Endothelial cell (in vitro differentiated cells): ENCODE data around the gene DNAL4. TPM values are rescaled to one million over a fixed set of nuclear protein-coding genes. Genes with fewer than 3 reads are reported as not detected.

ENCODE experiments used
- DNase-seq: peaks from one replicate; pipeline ENCODE4 v3.0.0; 2021; ENCODE audit warnings: low spot score
- H3K27ac Mint-ChIP-seq: one replicate; pipeline ENCODE4 v1.8.0; 2021; ENCODE audit warnings: mixed read lengths, inconsistent platforms; ENCODE audit not compliant: unreplicated experiment
- H3K27me3 Mint-ChIP-seq: one replicate; pipeline ENCODE4 v1.8.0; 2021; ENCODE audit warnings: mild to moderate bottlenecking, moderate library complexity, mixed read lengths, inconsistent platforms; ENCODE audit not compliant: unreplicated experiment
- H3K36me3 Mint-ChIP-seq: one replicate; pipeline ENCODE4 v1.8.0; 2021; ENCODE audit warnings: mild to moderate bottlenecking, low read depth, mixed read lengths, inconsistent platforms; ENCODE audit not compliant: unreplicated experiment
- H3K4me1 Mint-ChIP-seq: one replicate; pipeline ENCODE4 v1.8.0; 2021; ENCODE audit warnings: mild to moderate bottlenecking, mixed read lengths, inconsistent platforms; ENCODE audit not compliant: unreplicated experiment
- H3K4me3 Mint-ChIP-seq: one replicate; pipeline ENCODE4 v1.8.0; 2021; ENCODE audit warnings: mild to moderate bottlenecking, mixed read lengths, inconsistent platforms; ENCODE audit not compliant: unreplicated experiment
- H3K9me3 Mint-ChIP-seq: one replicate; pipeline ENCODE4 v1.8.0; 2021; ENCODE audit warnings: mixed read lengths, inconsistent platforms; ENCODE audit not compliant: unreplicated experiment
- CTCF ChIP-seq: fragments of 200-600 bp; sonication (generic); IDR thresholded peaks from one replicate; pipeline ENCODE4 v1.5.0; 2021; ENCODE audit warnings: antibody characterized with exemption; ENCODE audit not compliant: unreplicated experiment
- total RNA-seq: library from RNA; stranded (reverse); fragmentation: NEBNext Ultra II Directional; extraction: Animal tissue kit (Norgen Biotek cat#: 25700); gene quantifications from one replicate; pipeline ENCODE4 v1.2.1, GENCODE V29; 2021; ENCODE audit not compliant: unreplicated experiment

The DNAL4 gene
- total RNA-seq, 1 donor from 2014 or later, result 20.2 TPM

- Mint-ChIP-seq H3K27ac (no peak overlapping the region), H3K4me3 (no peak overlapping the region), H3K36me3 (peaks cover 48% of the 10 kb centered on the region), H3K27me3 (peaks cover 9% of the 10 kb centered on the region), H3K9me3 (no peaks in the 10 kb centered on the region), H3K4me1 (peaks cover 23% of the 10 kb centered on the region)
- TF ChIP-seq CTCF, result peak; percentile 77
- DNase-seq, result peak; percentile 51
Measured at GRCh38 chr22:38733329-38733723, 60.6 kb downstream of the DNAL4 start.

DNA sequence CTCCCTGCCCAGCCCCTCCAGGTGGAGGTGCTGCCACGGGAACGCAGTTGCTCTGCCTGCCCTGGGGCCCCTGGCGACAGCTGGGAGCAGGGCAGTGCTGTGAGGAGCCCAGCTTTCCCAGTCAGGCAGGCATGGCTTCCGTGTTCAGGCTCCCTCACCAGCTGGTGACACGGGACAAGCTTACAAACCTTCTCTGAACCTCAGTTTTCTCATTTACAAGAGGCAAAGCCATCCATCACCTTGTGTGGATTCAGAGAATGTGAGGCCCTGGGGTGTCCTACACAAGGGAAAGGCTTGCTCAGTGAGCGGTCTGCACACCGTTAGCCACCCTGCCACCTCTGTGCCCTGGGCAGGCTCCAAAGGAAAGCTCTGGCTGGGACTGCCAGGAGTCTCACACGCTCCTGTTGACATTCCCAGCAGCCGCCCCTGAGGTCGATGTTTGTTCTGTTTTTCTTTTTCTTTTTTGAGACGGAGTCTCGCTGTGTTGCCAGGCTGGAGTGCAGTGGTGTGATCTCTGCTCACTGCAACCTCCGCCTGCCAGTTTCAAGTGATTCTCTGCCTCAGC is 61.6 kb downstream of the DNAL4 start:
- Mint-ChIP-seq H3K27ac (no peak overlapping the region), H3K4me1 (peaks cover 16% of the 10 kb centered on the region), H3K27me3 (peaks cover 10% of the 10 kb centered on the region), H3K9me3 (no peaks in the 10 kb centered on the region), H3K4me3 (no peak overlapping the region), H3K36me3 (peaks cover 43% of the 10 kb centered on the region)
- no peak for DNase-seq
- TF ChIP-seq CTCF, result no peak

DNA sequence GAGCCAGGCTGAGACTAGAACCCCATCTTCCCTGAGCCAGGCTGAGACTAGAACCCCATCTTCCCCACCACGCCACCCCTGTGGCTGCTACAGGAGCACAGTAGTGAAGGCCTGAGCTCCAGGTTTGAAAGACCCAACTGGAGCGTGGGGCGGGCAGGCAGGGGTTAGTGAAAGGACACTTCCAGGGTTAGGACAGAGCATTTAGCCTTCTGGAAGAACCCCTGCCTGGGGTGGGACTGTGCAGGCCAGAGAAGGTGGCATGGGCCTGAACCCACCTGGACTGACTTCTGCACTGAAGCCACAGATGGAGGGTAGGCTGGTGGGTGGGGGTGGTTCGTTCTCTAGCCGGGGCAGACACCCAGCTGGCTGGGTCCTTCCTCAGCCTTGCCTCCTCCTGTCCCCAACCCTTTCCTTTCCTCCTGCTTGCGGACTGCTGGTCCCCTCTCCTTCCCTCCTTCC is 62.2 kb downstream of the DNAL4 start:
- DNase-seq, result no peak
- Mint-ChIP-seq H3K4me1 (peaks cover 10% of the 10 kb centered on the region), H3K27me3 (peaks cover 10% of the 10 kb centered on the region), H3K4me3 (no peak overlapping the region), H3K36me3 (peaks cover 43% of the 10 kb centered on the region), H3K9me3 (no peaks in the 10 kb centered on the region), H3K27ac (no peak overlapping the region)
- TF ChIP-seq CTCF, result no peak

- Mint-ChIP-seq H3K9me3 (no peaks in the 10 kb centered on the region), H3K4me3 (peak overlapping the region; percentile 34), H3K36me3 (peaks cover 47% of the 10 kb centered on the region), H3K27me3 (peaks cover 10% of the 10 kb centered on the region), H3K27ac (no peak overlapping the region), H3K4me1 (peaks cover 9% of the 10 kb centered on the region)
- no peak for TF ChIP-seq CTCF
- no peak for DNase-seq
Measured at GRCh38 chr22:38730411-38730871, 63.5 kb downstream of the DNAL4 start.

DNA sequence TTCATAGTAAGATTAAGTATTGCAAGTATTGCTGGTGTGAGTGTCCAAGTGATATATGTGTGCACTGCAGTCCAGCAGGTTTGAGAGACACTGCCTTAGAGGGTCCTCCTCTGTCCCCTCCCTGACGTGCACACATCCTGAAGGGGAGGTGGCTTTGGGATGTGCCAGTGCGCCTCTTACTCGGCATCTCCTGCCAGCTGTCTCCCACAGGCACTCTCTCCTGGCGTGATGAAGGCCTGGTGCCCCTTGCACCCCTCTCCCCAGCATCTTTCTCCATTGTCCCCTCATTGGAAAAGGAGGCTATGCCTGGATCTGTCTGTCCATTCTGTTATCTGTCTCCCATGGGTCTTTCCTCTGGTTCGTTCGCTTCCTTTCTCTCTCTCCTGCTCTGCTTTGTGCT is 64.0 kb downstream of the DNAL4 start:
- H3K4me1 Mint-ChIP-seq, result peaks cover 12% of the 10 kb centered on the region
- H3K36me3 Mint-ChIP-seq, result peaks cover 49% of the 10 kb centered on the region
- H3K4me3 Mint-ChIP-seq, result peak overlapping the region; percentile 34

More for the DNA sequence above, 64.0 kb downstream of the DNAL4 start:
- Mint-ChIP-seq H3K27ac (no peak overlapping the region), H3K9me3 (no peaks in the 10 kb centered on the region), H3K27me3 (peaks cover 8% of the 10 kb centered on the region)
- DNase-seq, result no peak
- no peak for TF ChIP-seq CTCF
